NCI-H2196 (cell line): ENCODE measurements around the gene GRK3.
"Not testable (repeated sequence)": the region's sequence is repeated elsewhere in the genome, so short reads cannot be mapped to it uniquely, and the experiment has no call there.

Experiments used
- DNase-seq: peaks from one replicate; lab custom pipeline; 2025; ENCODE audit not compliant: unreplicated experiment; lab: John Stamatoyannopoulos, UW

Gene GRK3

GRCh38 chr22:25548866-25549464, 15.5 kb upstream of the GRK3 start:
- no peak for DNase-seq

GRCh38 chr22:25551396-25551795, 13.1 kb upstream of the GRK3 start:
- no peak for DNase-seq

GRCh38 chr22:25552405-25552804, 12.1 kb upstream of the GRK3 start:
- not testable (repeated sequence) for DNase-seq

GRCh38 chr22:25553131-25553530, 11.3 kb upstream of the GRK3 start:
- no peak for DNase-seq

- no peak for DNase-seq
These were observed 10.2 kb upstream of the GRK3 start for GRCh38 chr22:25554238-25554671.

GRCh38 chr22:25554689-25555088, 9.8 kb upstream of the GRK3 start:
- DNase-seq: no peak

- no peak for DNase-seq
These were observed 8.9 kb upstream of the GRK3 start for GRCh38 chr22:25555586-25555985.

- DNase-seq: no peak
These were observed 7.3 kb upstream of the GRK3 start for GRCh38 chr22:25557218-25557617.

- DNase-seq: no peak
These were observed 6.1 kb upstream of the GRK3 start for GRCh38 chr22:25558341-25558740.

GRCh38 chr22:25559910-25560309, 4.6 kb upstream of the GRK3 start:
- DNase-seq: not testable (repeated sequence)

- DNase-seq: not testable (repeated sequence)
These were observed 3.3 kb upstream of the GRK3 start for GRCh38 chr22:25561182-25561581.

GRCh38 chr22:25561927-25562326, 2.5 kb upstream of the GRK3 start:
- DNase-seq: not testable (repeated sequence)

- not testable (repeated sequence) for DNase-seq
These were observed 1.3 kb upstream of the GRK3 start for GRCh38 chr22:25562966-25563760.

- DNase-seq: no peak
These were observed 635 bp upstream of the GRK3 start for GRCh38 chr22:25563761-25564319.

- DNase-seq: no peak
These were observed 653 bp downstream of the GRK3 start for GRCh38 chr22:25564979-25565677.

- no peak for DNase-seq
These were observed 1.9 kb downstream of the GRK3 start for GRCh38 chr22:25566186-25566897.

GRCh38 chr22:25566898-25567235, 2.4 kb downstream of the GRK3 start:
- no peak for DNase-seq

- DNase-seq: no peak
These were observed 2.8 kb downstream of the GRK3 start for GRCh38 chr22:25567251-25567675.

- not testable (repeated sequence) for DNase-seq
These were observed 3.6 kb downstream of the GRK3 start for GRCh38 chr22:25568066-25568465.

- DNase-seq: no peak
These were observed 4.9 kb downstream of the GRK3 start for GRCh38 chr22:25569361-25569760.

- no peak for DNase-seq
These were observed 5.5 kb downstream of the GRK3 start for GRCh38 chr22:25569983-25570382.
